SK-N-SH (cell line): ENCODE data around the gene TRIM38. TPM values are rescaled to one million over a fixed set of nuclear protein-coding genes. Genes with fewer than 3 reads are reported as not detected.
A peak's percentile ranks its signal among the peaks of the same experiment; 100 is the strongest.

Experiments used
- CTCF ChIA-PET: fragments of 300-600, 350-600 bp; formaldehyde crosslinking; extraction: SDS; loops from one replicate; lab custom pipeline; 2021; lab: Yijun Ruan, JAX
- POLR2A ChIA-PET: fragments of 350-600 bp; sonication (Branson Sonifier 250); formaldehyde crosslinking; extraction: SDS; loops from one replicate; lab custom pipeline; 2020; ENCODE audit warnings: antibody characterized with exemption, inconsistent platforms; lab: Yijun Ruan, JAX
- DNase-seq: peaks from one replicate; pipeline ENCODE4 v3.0.0; 2012
- H2AFZ ChIP-seq: fragments of 200-600 bp; sonication (generic); 2 replicates; pipeline ENCODE4 v1.8.1; 2016; ENCODE audit warnings: antibody characterized with exemption, mild to moderate bottlenecking, low read depth
- H3F3A ChIP-seq: fragments of 200-600 bp; sonication (generic); replicated peaks from 2 replicates; pipeline ENCODE3; 2016; ENCODE audit warnings: antibody characterized with exemption, mild to moderate bottlenecking; ENCODE audit not compliant: insufficient read depth
- H3K27ac ChIP-seq, 2 experiments: fragments of 200-500 bp in 1 of 2; fragments of 200-600 bp in 1 of 2; sonication (Bioruptor generic) in 1 of 2; sonication (generic), shearing (Covaris generic) in 1 of 2; 2 replicates each; pipeline versions ENCODE4 v1.5.1 to v1.6.1; 2014 to 2016; ENCODE audit warnings: low read depth in 2 of 2, inconsistent platforms in 1 of 2, low read length in 1 of 2, mild to moderate bottlenecking in 1 of 2, mixed read lengths in 1 of 2
- H3K27me3 ChIP-seq: fragments of 200-600 bp; sonication (generic), shearing (Covaris generic); 2 replicates; pipeline ENCODE4 v1.6.1; 2016; ENCODE audit warnings: mixed run types; ENCODE audit not compliant: insufficient read depth
- H3K36me3 ChIP-seq, 2 experiments: fragments of 200-500 bp in 1 of 2; fragments of 200-600 bp in 1 of 2; sonication (Bioruptor generic) in 1 of 2; sonication (generic) in 1 of 2; replicated peaks in 1 of 2; 2 replicates each; pipeline versions ENCODE3 to v1.5.1; 2014 to 2016; ENCODE audit warnings: low read length in 1 of 2, mild to moderate bottlenecking in 1 of 2; ENCODE audit not compliant: insufficient read depth in 2 of 2, control insufficient read depth in 1 of 2
- H3K4me1 ChIP-seq, 2 experiments: fragments of 200-500 bp in 1 of 2; fragments of 200-600 bp in 1 of 2; sonication (Bioruptor generic) in 1 of 2; sonication (generic), shearing (Covaris generic) in 1 of 2; 2 replicates each; pipeline versions ENCODE4 v1.5.1 to v1.6.1; 2014 to 2016; ENCODE audit warnings: low read depth in 1 of 2, low read length in 1 of 2, mixed run types in 1 of 2; ENCODE audit not compliant: insufficient read depth in 2 of 2, control insufficient read depth in 1 of 2
- H3K4me2 ChIP-seq: fragments of 200-600 bp; sonication (generic), shearing (Covaris generic); 2 replicates; pipeline ENCODE4 v1.6.1; 2017; ENCODE audit warnings: mixed run types
- H3K4me3 ChIP-seq, 2 experiments: fragments of 200-500 bp in 1 of 2; fragments of 200-600 bp in 1 of 2; sonication (Bioruptor generic) in 1 of 2; sonication (generic), shearing (Covaris generic) in 1 of 2; 2 replicates each; pipeline versions ENCODE4 v1.5.1 to v1.8.1; 2014 to 2016; ENCODE audit warnings: low read depth in 2 of 2, inconsistent platforms in 1 of 2, low read length in 1 of 2, mild to moderate bottlenecking in 1 of 2, mixed read lengths in 1 of 2, moderate library complexity in 1 of 2
- H3K79me2 ChIP-seq: fragments of 200-600 bp; sonication (generic); 2 replicates; pipeline ENCODE4 v1.8.1; 2017; ENCODE audit warnings: mild to moderate bottlenecking; ENCODE audit not compliant: insufficient read depth
- H3K9ac ChIP-seq: fragments of 200-600 bp; sonication (generic); 2 replicates; pipeline ENCODE4 v1.6.1; 2017; ENCODE audit warnings: mixed run types
- H3K9me2 ChIP-seq: fragments of 200-600 bp; sonication (generic); 2 replicates; pipeline ENCODE4 v1.6.1; 2017; ENCODE audit warnings: mixed run types
- H3K9me3 ChIP-seq: fragments of 200-600 bp; sonication (generic); 2 replicates; pipeline ENCODE4 v1.6.1; 2017; ENCODE audit warnings: mixed run types, mild to moderate bottlenecking, moderate library complexity
- H4K20me1 ChIP-seq: fragments of 200-600 bp; sonication (generic); 2 replicates; pipeline ENCODE4 v1.6.1; 2017; ENCODE audit warnings: mild to moderate bottlenecking, mixed run types; ENCODE audit not compliant: insufficient read depth
- ELF1 ChIP-seq: IDR thresholded peaks from 2 replicates; pipeline ENCODE4 v1.4.0; 2012
- EP300 ChIP-seq, 2 experiments: IDR thresholded peaks; 2 replicates each; pipeline versions ENCODE4 v1.4.0 to v1.6.1; 2012; ENCODE audit warnings: borderline replicate concordance in 1 of 2, low read depth in 1 of 2, low read length in 1 of 2
- FOSL2 ChIP-seq: IDR thresholded peaks from 2 replicates; pipeline ENCODE4 v1.4.0; 2012; ENCODE audit warnings: low read depth, mild to moderate bottlenecking, moderate library complexity, borderline replicate concordance
- FOXM1 ChIP-seq: IDR thresholded peaks from 2 replicates; pipeline ENCODE4 v1.4.0; 2012; ENCODE audit warnings: low read depth, mild to moderate bottlenecking
- GATA2 ChIP-seq: sonication (generic); formaldehyde crosslinking; IDR thresholded peaks from 2 replicates; pipeline ENCODE4 v1.5.0; 2020; ENCODE audit warnings: mild to moderate bottlenecking, missing genetic modification reagents
- JUND ChIP-seq: IDR thresholded peaks from 2 replicates; pipeline ENCODE4 v1.4.0; 2012
- MXI1 ChIP-seq: IDR thresholded peaks from 2 replicates; pipeline ENCODE4 v1.6.1; 2012; ENCODE audit warnings: mild to moderate bottlenecking, low read depth, low read length, improper control_type of control experiment
- RCOR1 ChIP-seq: fragments of 150-350 bp; IDR thresholded peaks from 2 replicates; pipeline ENCODE4 v1.6.1; 2017; ENCODE audit warnings: antibody characterized with exemption, low read length
- REST ChIP-seq: IDR thresholded peaks from 2 replicates; pipeline ENCODE4 v1.6.1; 2012; ENCODE audit warnings: mild to moderate bottlenecking, low read depth, low read length, moderate library complexity
- RXRA ChIP-seq: IDR thresholded peaks from 2 replicates; pipeline ENCODE4 v1.4.0; 2012; ENCODE audit warnings: low read depth, mild to moderate bottlenecking, borderline replicate concordance
- SIN3A ChIP-seq: IDR thresholded peaks from 2 replicates; pipeline ENCODE4 v1.6.1; 2012; ENCODE audit warnings: low read depth, mild to moderate bottlenecking, low read length, moderate library complexity, borderline replicate concordance
- TCF12 ChIP-seq: IDR thresholded peaks from 2 replicates; pipeline ENCODE4 v1.4.0; 2012
- TEAD4 ChIP-seq: IDR thresholded peaks from 2 replicates; pipeline ENCODE4 v1.4.0; 2012; ENCODE audit warnings: mild to moderate bottlenecking, borderline replicate concordance; ENCODE audit not compliant: insufficient read depth
- USF1 ChIP-seq: IDR thresholded peaks from 2 replicates; pipeline ENCODE4 v1.4.0; 2012; ENCODE audit warnings: low read depth, borderline replicate concordance
- USF2 ChIP-seq: fragments of 150-350 bp; IDR thresholded peaks from 2 replicates; pipeline ENCODE4 v1.6.1; 2017; ENCODE audit warnings: antibody characterized with exemption, low read length, low read depth, borderline replicate concordance
- YY1 ChIP-seq: IDR thresholded peaks from 2 replicates; pipeline ENCODE4 v1.4.0; 2012; ENCODE audit warnings: low read depth, mild to moderate bottlenecking
- ZBTB33 ChIP-seq: IDR thresholded peaks from 2 replicates; pipeline ENCODE4 v1.4.0; 2012; ENCODE audit warnings: low read depth, borderline replicate concordance
- WGBS: methylation state at CpG from one replicate; pipeline ENCODE4 v1.1.6; 2017; ENCODE audit warnings: low lambda C conversion rate; 5-methylcytosine and 5-hydroxymethylcytosine counted together
- polyA plus RNA-seq, 3 experiments: library from polyadenylated mRNA; depleted of rRNA; stranded (reverse); fragments of >200 nt; gene quantifications; 2 replicates each; pipeline ENCODE4 v1.2.3, GENCODE V29; 2012

Gene TRIM38
- polyA plus RNA-seq, 1 of the 3 experiments (the other 2 are of a cell fraction): 0.62 TPM

- Histone ChIP-seq H3K4me2 (peak overlapping the region; percentile 96), H3K27ac (peak overlapping the region; percentile 93 to 99), H3K4me3 (peak overlapping the region; percentile 78 to 84), H3K4me1 (peaks cover 4 to 21% of the 10 kb centered on the region in 2 experiments; a peak in 3 of 4 replicates), H4K20me1 (no peaks in the 10 kb centered on the region), H3K9ac (peak overlapping the region; percentile 90), H3K9me2 (no peaks in the 10 kb centered on the region), H3F3A (peaks cover 36% of the 10 kb centered on the region), H3K36me3 (no peaks in the 10 kb centered on the region), H3K79me2 (no peaks in the 10 kb centered on the region), H3K27me3 (no peaks in the 10 kb centered on the region), H3K9me3 (no peaks in the 10 kb centered on the region), H2AFZ (peak overlapping the region; percentile 44)
- TF ChIP-seq MXI1 (no peak), TEAD4 (no peak), FOSL2 (peak; percentile 3; the same call in 1 of the 2 replicates), TCF12 (no peak), SIN3A (no peak), ZBTB33 (0 out of 2 replicates have a peak, but pooled peaks have one; percentile 27), JUND (no peak; the same call in 1 of the 2 replicates), YY1 (peak; percentile 77; the same call in 1 of the 2 replicates)
- CTCF ChIA-PET: interaction anchor here (1.0 to 3.7 kb wide), 3 partner anchors 11 to 28 kb away, joined by 4 to 28 read pairs (median 4); a partner anchor contains a TSS
- WGBS: 0% methylated on average over 23 of the region's 23 CpGs
- POLR2A ChIA-PET: interaction anchor here (0.6 to 5.0 kb wide), 35 partner anchors 11 to 1872 kb away, joined by 3 to 114 read pairs (median 7); a partner anchor contains a TSS
- DNase-seq: no peak
These were observed 58.4 kb downstream of the TRIM38 start for GRCh38 chr6:26021001-26021349.

- peak overlapping the region; percentile 90 for H3K9ac ChIP-seq
- WGBS: 1% methylated on average over 28 of the region's 39 CpGs
- no peaks in the 10 kb centered on the region for H3K79me2 ChIP-seq
- H3K9me2 ChIP-seq: no peaks in the 10 kb centered on the region
- H2AFZ ChIP-seq: peak overlapping the region; percentile 74
- H3K27me3 ChIP-seq: no peaks in the 10 kb centered on the region
- peak overlapping the region; percentile 78 to 84 for H3K4me3 ChIP-seq
- DNase-seq: peak; percentile 88
- H3K27ac ChIP-seq: peak overlapping the region; percentile 93 to 99
- peaks cover 5 to 21% of the 10 kb centered on the region in 2 experiments; a peak in 3 of 4 replicates for H3K4me1 ChIP-seq
- ChIA-PET POLR2A (interaction anchor here (0.6 to 5.0 kb wide), 38 partner anchors 10 to 1871 kb away, joined by 3 to 114 read pairs (median 7); a partner anchor contains a TSS), CTCF (interaction anchor here (1.0 to 3.7 kb wide), 3 partner anchors 10 to 29 kb away, joined by 4 to 28 read pairs (median 4); a partner anchor contains a TSS)
- H3F3A ChIP-seq: peaks cover 41% of the 10 kb centered on the region
- H3K4me2 ChIP-seq: peak overlapping the region; percentile 96
- H3K36me3 ChIP-seq: no peaks in the 10 kb centered on the region
- no peaks in the 10 kb centered on the region for H3K9me3 ChIP-seq
- H4K20me1 ChIP-seq: no peaks in the 10 kb centered on the region
- TF ChIP-seq FOXM1 (no peak), RCOR1 (peak; percentile 54), YY1 (no peak), USF2 (no peak), EP300 (IDR thresholded peaks at IDR 0.05; ENCODE audit: borderline replicate concordance in 1 of 2, low read depth in 1 of 2, low read length in 1 of 2) (0 out of 4 replicates have a peak, but pooled peaks of 1 of the 2 experiments have one; percentile 29), TEAD4 (0 out of 2 replicates have a peak, but pooled peaks have one; percentile 19), REST (no peak), RXRA (no peak), MXI1 (peak; percentile 74), GATA2 (CRISPR knock-in tag) (no peak), TCF12 (no peak), ELF1 (0 out of 2 replicates have a peak, but pooled peaks have one; percentile 14), USF1 (no peak)
These were observed 58.9 kb downstream of the TRIM38 start for GRCh38 chr6:26021350-26022131.
